HG02981 (cell line): ENCODE data around the gene SERINC4.
"Not testable (repeated sequence)": the region's sequence is repeated elsewhere in the genome, so short reads cannot be mapped to it uniquely, and the experiment has no call there.

Experiments
- ATAC-seq: cut with Tn5 transposase; IDR thresholded peaks from one replicate; pipeline ENCODE4 v1.9.1; 2021; ENCODE audit warnings: mild to moderate bottlenecking, moderate library complexity; ENCODE audit not compliant: unreplicated experiment

SERINC4 gene

DNA sequence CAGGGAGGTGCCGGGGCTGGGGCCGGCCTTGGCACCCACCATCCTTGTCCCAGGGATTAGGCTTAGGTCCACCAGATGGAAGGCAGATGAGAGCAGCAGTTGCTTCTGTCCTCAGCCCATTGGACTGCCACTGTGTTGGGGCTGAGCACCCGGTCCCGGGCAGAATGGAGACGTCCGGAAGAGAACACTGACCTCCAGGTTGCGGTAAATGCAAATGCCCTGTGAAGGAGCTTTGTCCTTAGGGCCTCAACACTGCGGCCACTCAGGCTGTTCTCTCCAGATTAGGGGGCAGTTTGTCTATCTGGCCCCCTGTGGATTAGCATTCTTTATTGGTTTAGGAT lies at the start of gene SERINC4:
TSS of gene SERINC4 (minus strand) at position 276 of the 341 bp plus-strand sequence. CDS start at position 42, 234 bp downstream.
- ATAC-seq = no peak

- ATAC-seq = no peak
Observed at GRCh38 chr15:43845421-43845820, 45.4 kb upstream of the SERINC4 start.

DNA sequence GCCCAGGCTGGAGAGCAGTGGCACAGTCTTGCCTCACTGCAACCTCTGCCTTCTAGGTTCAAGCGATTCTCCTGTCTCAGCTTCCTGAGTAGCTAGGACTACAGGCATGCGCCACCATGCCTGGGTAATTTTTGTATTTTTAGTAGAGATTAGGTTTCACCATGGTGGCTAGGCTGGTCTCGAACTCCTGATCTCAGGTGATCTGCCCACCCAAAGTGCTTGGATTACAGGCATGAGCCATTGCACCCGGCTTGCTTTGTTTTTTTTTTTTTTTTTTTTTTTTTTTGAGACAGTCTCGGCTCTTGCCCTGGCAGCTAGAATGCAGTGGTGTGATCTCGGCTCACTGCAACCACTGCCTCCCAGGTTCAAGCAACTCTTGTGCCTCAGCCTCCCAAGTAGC lies 32.5 kb upstream of the SERINC4 start:
- not testable (repeated sequence) for ATAC-seq

GRCh38 chr15:43831519-43832052 lies 31.6 kb upstream of the SERINC4 start:
- ATAC-seq = not testable (repeated sequence)

- ATAC-seq = not testable (repeated sequence)
Observed at GRCh38 chr15:43830691-43831275, 30.8 kb upstream of the SERINC4 start.

DNA sequence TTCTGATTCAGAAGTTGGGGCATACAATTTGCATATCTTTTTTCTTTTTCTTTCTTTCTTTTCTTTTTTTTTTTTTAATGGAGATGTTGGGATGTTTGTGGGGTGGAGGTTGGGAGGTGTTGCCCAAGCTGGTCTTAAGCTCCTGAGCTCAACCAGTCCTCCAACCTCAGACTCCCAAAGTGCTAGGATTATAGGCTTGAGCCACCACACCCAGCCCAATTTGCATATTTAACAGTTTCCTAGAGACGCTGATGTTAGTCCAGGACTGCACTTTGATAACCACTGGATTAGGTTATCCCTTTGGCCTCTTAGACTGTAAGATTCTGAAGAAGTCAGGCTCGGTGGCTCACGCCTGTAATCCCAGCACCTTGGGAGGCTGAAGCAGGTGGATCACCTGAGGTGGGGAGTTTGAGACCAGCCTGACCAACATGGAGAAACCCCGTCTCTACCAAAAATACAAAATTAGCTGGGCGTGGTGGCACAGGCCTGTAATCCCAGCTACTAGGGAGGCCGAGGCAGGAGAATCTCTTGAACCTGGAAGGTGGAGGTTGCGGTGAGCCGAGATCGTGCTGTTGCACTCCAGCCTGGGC lies 30.0 kb upstream of the SERINC4 start:
- not testable (repeated sequence) for ATAC-seq

DNA sequence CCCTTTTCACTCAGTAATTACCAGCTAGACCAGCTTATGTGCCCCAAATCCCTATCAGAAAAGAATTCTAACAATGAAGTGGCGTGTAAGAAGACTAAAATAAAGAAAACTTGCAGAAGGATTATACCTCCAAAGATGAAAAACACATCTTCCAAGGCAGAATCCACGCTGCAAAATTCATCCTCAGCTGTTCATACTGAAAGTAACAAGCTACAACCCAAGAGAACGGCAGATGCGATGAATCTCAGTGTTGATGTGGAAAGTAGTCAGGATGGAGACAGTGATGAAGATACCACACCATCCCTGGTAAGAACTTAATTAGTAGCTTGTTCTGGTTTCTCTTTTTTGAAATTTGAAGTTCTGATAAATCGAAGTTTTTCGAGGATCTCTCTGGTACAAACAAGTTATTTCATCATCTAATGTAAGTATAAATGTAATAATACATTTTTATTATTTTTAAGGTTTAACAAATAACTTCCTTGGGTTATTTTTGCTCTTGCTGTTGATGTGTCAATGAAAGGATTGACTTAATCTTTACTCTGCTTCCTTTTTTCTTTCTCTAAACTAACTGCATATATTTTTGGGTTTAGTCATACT lies 28.1 kb upstream of the SERINC4 start:
- ATAC-seq = no peak

DNA sequence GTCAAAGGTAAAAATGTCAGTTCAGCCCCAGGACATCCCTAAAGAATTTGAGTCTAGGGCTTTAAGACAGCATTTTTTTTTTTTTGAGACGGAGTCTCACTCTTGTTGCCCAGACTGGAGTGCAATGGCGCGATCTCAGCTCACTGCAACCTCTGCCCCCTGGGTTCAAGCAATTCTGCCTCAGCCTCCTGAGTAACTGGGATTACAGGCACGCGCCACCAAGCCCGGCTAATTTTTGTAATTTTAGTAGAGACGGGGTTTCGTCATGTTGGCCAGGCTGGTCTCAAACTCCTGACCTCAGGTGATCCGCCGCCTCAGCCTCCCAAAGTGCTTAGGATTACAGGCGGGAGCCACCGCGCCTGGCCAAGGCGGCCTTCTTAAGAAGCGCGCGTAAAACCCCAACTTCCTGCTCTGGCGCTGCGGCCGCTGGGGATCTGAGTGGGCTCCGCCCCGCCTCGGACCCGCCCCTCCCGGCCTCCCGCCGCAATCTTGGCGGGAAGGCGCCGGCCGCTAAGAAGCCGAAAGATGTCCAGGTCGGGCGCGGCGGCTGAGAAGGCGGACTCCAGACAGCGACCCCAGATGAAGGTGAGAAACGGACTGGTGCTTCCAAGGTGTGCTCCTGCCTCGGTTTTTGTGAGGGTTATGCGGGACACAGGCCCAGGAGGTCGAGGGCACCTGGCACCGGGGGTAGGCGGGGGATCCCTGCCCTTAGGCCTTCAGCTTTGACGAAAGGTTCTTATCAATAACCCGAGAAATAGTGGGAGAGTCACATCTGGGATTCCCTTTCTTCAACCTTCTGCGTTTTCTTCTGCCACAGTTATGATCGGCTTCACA lies 26.7 kb upstream of the SERINC4 start, which contains the start of gene WDR76:
TSS of gene WDR76 (plus strand) at position 495 of the 834 bp plus-strand sequence. CDS start at position 526, 31 bp downstream.
- ATAC-seq = peak; percentile 61

GRCh38 chr15:43826029-43826507 lies 26.0 kb upstream of the SERINC4 start:
- ATAC-seq = no peak

DNA sequence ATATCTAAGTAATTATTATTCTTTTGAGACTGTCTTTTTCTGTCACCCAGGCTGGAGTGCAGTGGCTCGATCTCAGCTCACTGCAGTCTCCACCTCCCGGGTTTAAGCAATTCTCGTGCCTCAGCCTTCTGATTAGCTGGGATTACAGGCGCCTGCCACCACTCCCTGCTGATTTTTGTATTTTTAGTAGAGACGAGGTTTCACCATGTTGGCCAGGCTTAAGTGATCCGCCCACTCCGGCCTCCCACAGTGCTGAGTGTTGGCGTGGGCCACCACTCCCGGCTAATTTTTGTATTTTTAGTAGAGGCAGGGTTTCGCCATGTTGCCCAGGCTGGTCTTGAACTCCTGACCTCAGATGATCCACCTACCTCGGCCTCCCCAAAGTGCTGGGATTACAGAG lies 25.3 kb upstream of the SERINC4 start:
- ATAC-seq = not testable (repeated sequence)

DNA sequence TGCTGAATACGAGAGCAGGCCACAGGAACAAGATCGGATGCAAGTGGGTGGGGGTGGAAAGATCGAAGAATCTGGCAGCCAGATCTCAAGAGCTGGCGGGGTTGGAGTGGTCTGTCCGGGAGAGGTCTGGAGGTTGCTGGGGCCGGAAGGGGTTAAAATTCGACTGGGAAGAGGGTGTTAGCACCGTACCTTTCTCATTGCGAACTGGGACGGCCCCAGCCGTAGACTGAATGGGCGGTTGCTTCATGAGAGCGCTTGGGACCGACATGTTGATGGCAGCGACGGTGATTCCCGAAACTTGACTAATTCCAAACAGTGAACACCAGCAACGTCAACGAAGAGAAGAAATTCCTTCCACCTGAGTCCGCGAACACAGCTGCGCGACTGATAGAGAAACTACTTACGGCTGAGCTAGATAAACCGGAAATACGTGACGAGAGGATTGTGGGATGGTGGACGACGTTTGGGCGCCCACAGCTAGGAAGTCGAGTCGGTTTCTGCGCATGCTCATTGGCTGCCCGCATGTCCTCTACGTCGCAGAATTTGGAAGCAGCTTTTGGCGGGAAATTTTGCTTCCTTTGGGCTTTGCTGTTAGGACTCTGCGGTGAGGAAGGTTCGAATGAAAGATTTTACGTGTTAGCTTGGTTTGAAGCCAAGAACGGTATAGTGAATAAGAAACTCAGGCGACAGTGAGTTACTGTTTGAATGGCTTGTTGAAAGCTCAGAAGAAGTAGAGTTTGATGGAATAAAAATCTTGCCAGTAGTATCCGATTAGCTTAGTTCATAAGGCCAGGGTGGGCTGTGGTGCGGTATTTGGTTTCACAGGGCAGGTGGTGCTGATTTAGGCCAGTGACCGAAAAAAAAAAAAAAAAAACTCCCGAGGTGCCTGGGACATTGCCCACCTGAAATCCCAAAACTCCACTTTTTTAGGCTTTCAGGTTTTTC lies 24.6 kb upstream of the SERINC4 start, which contains the start of gene MFAP1:
TSS of gene MFAP1 (minus strand) at position 389 of the 945 bp plus-strand sequence. CDS start at position 268, 121 bp downstream.
- peak; percentile 75 for ATAC-seq

- ATAC-seq = no peak
Observed at GRCh38 chr15:43821505-43821904, 21.5 kb upstream of the SERINC4 start.

DNA sequence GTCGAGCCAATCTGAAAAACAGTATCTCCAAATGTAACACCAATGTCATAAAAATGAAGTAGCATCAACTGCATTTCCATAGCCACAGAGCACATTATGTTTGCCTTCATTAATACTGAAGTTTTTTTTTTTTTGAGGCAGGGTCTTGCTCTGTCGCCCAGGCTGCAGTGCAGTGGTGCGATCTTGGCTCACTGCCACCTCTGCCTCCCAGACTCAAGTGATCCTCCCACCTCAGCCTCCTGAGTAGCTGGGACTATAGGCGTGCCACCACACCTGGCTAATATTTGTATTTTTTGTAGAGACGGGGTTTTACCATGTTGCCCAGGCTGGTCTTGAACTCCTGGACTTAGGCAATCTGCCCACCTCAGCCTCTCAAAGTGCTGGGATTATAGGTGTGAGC lies 15.0 kb upstream of the SERINC4 start:
- ATAC-seq = not testable (repeated sequence)

DNA sequence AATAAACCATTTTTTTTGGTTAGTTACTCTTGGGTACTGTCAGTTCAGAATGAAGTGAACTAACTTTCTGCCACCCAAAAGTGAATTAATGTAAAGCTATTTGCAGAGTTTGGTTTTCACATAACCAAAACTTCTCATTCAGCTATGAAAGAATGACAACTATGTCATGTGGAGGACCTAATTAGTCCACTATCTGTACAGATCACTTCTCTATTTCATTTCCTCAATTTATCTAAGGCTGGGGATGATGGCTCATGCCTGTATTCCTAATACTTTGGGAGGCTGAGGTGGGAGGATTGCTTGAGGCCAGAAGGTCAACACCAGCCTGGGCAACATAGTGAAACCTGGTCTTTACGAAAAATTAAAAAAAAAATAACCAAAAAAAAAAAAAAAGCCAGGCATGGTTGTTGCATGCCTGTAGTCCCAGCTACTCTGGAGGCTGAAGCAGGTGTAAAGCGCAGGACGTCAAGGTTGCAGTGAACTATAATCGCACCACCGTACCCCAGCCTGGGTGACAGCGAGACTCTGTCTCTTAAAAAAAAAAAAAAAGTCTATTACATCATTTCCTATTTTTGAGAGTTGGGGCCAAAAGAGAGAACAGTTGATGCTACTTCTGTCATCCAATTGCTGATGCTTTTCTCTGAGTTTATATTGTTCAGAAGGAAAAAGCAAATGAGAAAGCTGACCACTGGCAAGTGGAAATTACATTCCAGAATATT lies 9.1 kb upstream of the SERINC4 start:
- ATAC-seq = no peak

DNA sequence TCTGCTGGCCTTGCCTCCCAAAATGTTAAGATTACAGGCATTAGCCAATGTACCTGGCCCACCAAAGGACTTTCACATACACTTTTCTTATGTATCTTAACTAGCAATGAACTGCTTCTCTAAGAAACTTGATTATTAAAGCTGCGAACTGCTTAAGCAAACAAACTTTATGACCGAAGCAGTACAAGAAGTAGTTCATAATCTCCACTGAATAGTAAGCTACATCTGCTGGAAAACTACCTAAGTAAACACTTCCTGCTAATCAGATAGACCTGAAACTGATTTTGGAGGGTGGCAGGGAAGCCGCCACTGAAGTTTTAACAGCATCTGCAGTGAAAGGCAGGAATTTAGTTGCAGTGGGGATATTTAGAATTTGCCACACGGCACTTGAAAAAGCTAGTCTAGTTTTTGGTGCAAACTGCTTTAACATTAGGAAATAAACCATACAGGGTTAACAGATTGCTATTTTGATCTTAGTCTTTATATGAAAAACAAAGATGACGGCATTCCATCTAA lies 8.5 kb upstream of the SERINC4 start:
- no peak for ATAC-seq

GRCh38 chr15:43802676-43803075 lies 2.7 kb upstream of the SERINC4 start:
- ATAC-seq = not testable (repeated sequence)

- peak; percentile 93 for ATAC-seq
Observed at GRCh38 chr15:43800286-43801141, 494 bp upstream of the SERINC4 start, which contains the start of gene HYPK. TSS of gene HYPK (plus strand) at chr15:43800599. CDS start at chr15:43800623, 24 bp downstream.
